T-helper 1 cell (primary cell): ENCODE measurements around the gene HTRA3.

Experiments used
- DNase-seq, 5 donors: peaks; one replicate each; pipeline ENCODE4 v3.0.0-alpha.2; 2012 to 2020

The HTRA3 gene

GRCh38 chr4:8250227-8250626 lies 19.3 kb upstream of the HTRA3 start:
- no peak for DNase-seq

DNA sequence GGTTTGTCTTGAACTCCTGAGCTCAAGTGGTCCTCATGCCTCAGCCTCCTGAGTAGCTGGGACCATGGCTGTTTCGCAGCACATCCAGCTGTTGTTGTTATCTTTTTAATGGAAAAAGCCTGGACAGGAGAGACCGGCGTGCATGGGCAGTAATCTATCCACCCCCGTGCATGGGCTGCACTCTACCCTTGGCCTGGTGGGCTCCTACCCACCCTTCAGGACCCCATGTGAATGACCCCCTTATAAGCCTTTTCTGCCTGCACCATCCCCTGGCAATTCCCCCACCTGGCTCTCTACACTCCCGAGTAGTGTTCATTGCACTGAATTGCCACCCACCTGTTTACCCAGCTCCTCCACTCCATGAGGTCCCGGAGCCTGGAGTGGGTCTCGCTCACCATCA lies 18.9 kb upstream of the HTRA3 start:
- no peak for DNase-seq

DNA sequence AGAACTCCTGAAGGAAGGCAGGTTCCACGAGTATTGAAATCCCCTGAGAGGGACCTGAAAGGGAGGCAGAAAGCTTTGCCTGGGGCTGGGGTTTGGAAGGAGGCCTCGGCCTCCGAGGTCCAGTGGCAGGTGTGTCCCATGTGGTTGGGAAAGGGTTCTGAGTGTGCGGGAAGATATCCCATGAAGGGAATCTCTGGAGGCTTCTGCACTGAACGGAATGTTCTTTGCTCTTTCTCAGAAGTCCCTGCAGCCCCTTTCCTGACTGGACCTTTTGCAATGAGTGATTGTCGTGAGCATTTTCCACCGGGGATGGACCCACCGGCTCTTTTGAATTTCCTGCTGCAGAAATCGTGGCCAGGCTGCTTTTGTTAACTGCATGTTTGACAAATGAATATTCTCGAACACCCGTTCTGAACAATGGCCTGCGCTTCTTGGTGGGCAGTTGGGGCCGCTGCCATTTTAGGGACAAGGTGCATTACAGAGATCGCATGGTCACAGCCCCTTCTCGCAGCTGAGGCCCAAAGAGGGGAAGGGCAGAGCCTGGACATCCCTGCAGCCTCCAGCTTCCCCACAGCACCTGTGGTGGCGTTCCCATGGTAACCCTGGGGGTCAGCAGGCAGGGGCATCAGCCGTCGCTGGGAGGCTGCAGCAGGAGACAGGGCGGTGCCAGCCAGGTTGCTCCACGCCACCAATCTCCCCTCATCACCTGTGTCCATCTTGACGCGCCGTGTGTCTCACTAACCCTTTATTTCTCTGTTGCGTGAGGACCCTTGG lies 18.3 kb upstream of the HTRA3 start:
- no peak for DNase-seq

- no peak for DNase-seq
Measured at GRCh38 chr4:8252301-8253173, 17.0 kb upstream of the HTRA3 start.

DNA sequence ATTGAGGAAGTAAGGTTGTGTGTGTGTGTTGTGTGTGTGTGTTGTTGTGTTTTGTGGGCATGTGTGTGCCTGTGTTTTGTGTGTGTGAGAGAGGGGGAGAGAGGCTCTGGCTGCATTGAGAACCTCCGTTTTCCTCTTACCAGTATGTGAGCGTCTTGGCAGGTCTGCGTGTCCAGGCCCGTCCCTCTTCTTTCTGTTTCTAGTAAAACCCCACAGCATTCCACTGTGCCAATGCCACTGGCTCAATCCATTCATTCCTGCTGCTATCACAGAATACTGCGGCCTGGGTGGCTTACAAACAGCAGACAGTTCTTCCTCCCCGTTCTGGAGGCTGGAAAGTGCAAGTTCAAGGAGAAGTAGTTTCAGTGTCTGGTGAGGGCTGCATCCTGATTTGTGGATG lies 15.5 kb upstream of the HTRA3 start:
- DNase-seq = no peak

GRCh38 chr4:8255698-8256441 lies 13.7 kb upstream of the HTRA3 start:
- DNase-seq = no peak

DNA sequence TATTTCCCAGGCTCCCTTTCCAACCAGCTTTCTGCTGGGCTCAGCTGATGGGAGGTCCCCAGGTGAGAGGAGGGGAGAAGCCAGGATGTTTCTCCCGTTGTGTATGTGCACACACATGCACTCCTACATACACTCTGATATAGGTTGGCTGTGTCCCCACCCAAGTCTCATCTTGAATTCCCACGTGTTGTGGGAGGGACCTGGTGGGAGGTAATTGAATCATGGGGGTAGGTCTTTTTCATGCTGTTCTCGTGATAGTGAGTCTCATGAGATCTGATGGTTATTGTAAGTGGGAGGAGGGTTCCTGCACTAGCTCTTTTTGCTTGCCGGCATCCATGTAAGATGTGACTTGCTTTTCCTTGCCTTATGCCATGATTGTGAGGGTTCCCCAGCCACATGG lies 11.7 kb upstream of the HTRA3 start:
- no peak for DNase-seq

- no peak for DNase-seq
Measured at GRCh38 chr4:8258552-8259212, 10.9 kb upstream of the HTRA3 start.

DNA sequence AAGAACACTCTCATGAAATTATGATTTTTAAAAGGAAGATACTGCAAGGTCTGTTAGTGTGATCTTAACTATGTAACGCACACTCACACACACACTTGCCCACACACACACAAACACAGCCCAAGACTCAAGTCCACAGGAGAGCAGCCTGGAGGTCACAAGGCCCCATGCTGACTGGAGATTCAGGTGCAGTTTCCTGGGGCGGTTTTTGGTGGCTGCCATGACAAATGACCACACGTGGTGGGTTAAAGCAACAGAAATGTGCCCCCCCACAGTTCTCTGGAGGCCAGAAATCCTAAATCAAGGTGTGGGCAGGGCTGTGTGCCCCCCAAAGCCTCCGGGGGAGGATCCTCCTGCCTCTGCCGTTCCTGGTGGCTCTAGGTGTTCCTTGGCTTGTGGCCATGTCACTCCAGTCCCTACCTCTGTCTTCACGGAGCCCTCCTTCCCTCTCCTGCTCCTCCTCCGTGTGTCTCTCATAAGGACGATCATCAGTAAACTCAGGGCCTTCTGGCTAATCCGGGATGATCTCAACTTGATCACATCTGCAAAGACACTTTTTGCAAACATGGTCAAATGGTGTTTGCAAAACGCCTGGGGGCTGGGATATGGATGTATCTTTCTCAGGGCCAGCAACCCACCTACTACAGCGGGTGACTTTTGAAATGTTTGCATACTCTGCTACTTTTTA lies 9.7 kb upstream of the HTRA3 start:
- no peak for DNase-seq

GRCh38 chr4:8260656-8261111 lies 8.9 kb upstream of the HTRA3 start:
- DNase-seq = no peak

DNA sequence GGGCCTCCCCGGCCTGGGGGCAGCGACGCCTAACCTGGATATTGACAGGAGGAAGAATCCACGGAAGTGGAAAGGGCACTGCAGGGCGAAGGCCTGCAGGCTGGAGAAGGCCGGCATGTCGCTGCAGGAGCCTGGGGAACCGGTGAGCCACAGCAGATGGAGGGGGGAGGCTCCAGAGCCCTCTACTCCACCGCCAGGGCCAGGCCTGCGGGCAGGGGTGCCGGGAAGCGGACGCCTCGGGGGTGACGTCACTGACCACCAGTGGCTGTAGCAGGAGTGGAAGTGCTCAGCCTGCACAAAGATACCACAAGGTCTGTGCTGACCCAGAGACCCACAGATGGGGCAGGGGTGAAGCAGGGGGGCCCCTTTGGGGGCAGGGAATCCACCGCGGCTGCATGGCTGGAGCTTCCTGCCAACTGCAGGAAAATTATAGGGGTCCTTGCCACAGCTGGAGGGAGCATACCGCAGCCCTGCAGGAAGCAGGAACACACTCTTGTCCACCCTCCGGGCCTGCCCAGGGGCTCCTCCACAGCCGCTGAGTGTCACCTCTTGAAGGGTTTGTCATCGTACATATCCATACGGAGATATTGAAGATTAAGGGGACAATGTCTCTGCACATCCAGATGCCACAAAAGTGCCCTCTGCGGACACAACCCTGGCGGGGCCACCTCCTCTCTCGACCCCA lies 7.6 kb upstream of the HTRA3 start:
- no peak for DNase-seq

DNA sequence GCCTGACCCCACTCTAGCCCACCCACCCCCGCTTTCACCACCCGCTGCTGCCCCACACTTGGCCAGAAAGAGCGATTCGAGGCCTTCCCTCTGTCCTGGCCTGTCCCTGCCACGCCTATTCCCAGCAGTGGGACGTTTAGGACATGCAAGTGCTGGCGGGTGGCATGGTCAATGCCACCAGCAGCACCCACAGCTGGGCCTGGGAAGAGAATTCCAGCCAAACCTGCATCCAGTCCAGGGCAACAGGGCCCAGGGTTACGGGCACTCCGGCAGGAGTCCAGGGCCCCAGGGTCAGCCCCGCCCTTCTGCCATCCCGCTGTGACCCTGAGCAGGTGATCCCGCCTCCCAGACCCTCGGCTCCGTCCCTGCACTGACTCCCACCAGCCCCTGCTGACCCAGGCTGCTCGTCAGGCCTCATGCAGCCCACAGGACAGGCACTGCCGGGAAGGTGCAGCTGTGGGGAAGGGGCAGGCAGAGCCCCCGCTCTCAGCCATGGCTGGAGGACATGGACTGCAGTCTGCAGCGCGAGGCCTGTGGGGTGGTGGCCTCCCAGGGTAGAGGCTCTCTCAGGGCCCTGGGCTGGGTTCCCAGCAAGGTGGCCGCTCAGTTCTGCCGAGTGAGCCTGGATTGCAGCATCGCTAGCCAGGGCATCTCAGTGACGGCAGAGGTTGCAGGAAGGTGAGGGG lies 6.8 kb upstream of the HTRA3 start:
- no peak for DNase-seq

GRCh38 chr4:8263397-8263796 lies 6.2 kb upstream of the HTRA3 start:
- DNase-seq = no peak

- no peak for DNase-seq
Measured at GRCh38 chr4:8264106-8264505, 5.4 kb upstream of the HTRA3 start.

DNA sequence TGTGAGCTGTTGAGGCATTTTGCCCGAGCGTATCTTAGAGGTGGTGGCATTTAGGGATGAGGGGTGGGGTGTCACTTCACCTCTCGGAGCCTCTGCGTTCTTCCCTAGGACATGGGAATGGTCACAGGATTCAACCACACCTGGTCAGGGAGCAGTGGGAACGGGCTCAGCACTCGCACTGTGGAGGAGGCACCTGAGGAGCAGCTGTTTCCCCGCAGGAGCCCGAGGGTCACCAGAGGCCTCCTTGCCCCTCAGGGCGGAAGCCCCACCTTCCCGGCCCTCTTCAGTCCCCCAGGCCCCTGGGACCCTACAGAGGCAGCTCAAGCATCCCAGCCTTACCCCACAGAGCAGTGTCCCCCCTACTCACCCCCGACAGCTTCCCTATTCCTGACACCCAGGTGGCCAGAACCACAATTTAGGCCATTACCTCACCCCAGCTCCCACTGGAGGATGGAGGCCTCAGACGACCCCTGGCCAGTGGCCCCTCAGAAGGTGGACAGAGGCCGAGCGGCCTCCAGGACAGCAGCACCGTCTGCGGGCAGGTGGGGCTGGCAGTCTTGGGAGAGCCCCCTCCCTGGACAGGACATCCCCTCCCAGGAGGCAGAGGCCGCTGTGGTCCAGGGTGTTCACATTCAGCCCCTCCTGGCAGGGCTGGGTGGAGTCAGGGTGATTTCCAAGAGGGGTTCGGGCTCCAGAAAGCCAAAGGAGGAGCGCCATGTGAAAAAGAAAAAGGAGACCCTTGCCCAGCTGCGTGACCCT lies 4.2 kb upstream of the HTRA3 start:
- DNase-seq = no peak

- no peak for DNase-seq
Measured at GRCh38 chr4:8266088-8266487, 3.5 kb upstream of the HTRA3 start.

GRCh38 chr4:8266508-8266907 lies 3.0 kb upstream of the HTRA3 start:
- DNase-seq = no peak

DNA sequence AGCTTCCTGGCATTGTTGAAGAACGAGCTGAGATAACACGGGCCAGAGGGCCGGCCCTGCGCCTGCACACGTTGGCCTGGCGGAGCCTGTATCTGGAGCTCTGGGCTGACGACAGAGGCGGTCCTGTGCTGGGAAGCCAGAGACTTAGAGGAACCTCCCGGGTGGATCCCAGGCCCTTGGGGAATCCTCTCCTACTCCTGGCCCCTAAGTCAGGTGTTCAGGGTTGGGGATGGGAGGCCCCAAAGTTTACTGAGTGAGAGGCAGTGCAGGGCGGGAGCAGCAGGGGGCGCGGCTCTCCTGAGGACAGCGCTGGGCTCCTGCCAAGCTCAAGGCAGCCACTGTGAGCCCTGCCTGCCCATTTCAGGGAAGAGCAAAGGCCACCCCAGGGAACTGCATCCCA lies 2.5 kb upstream of the HTRA3 start:
- peak in 1 of 5 donors; percentile 9 for DNase-seq

GRCh38 chr4:8268211-8268610 lies 1.3 kb upstream of the HTRA3 start:
- DNase-seq = no peak

- DNase-seq = no peak
Measured at GRCh38 chr4:8268901-8269534, 536 bp upstream of the HTRA3 start.
